NT2/D1 (cell line): Measurements from ENCODE around the gene EPHA2.

Source experiments
- SUZ12 ChIP-seq: IDR thresholded peaks from 2 replicates; pipeline ENCODE4 v1.6.1; 2011; ENCODE audit not compliant: insufficient read length, insufficient read depth; ENCODE audit errors: extremely low read depth
- ZNF274 ChIP-seq: IDR thresholded peaks from 2 replicates; pipeline ENCODE4 v1.6.1; 2011; ENCODE audit warnings: mild to moderate bottlenecking, low read depth, low read length

GRCh38 chr1:16156848-16157495 is 1.1 kb upstream of the EPHA2 start:
- TF ChIP-seq ZNF274 (no peak), SUZ12 (no peak)
